Measurements from ENCODE around the gene XRRA1.

The XRRA1 gene

GRCh38 chr11:74923125-74923524 is 25.8 kb downstream of the XRRA1 start:
- Histone ChIP-seq H3K4me3 (ENCODE audit: low read depth, low read length) (no peak overlapping the region), H3K9me3 (ENCODE audit: control insufficient read depth, insufficient read depth, low read depth, low read length) (no peaks in the 10 kb centered on the region), H3K36me3 (ENCODE audit: control insufficient read depth in 2 of 2, insufficient read depth in 1 of 2, low read length in 2 of 2) (peaks cover 0 to 22% of the 10 kb centered on the region in 2 experiments; a peak in 1 of 3 replicates), H3K27ac (ENCODE audit: extremely low read depth, low read depth, low read length) (no peak overlapping the region), H3K4me1 (ENCODE audit: control insufficient read depth, insufficient read depth, low read length) (no peaks in the 10 kb centered on the region)
- POLR2A ChIA-PET: no interaction called here
- TF ChIP-seq ZNF394 (tag by site-specific recombination; IDR thresholded peaks at IDR 0.05; ENCODE audit: borderline replicate concordance) (no peak), REPIN1 (tag by site-specific recombination; IDR thresholded peaks at IDR 0.05; ENCODE audit: low read depth) (no peak), OSR2 (tag by site-specific recombination; IDR thresholded peaks at IDR 0.05) (no peak), AEBP2 (tag by site-specific recombination; IDR thresholded peaks at IDR 0.05; ENCODE audit: borderline replicate concordance) (no peak), ZNF513 (tag by site-specific recombination; IDR thresholded peaks at IDR 0.05) (no peak), ZBTB20 (tag by site-specific recombination; IDR thresholded peaks at IDR 0.05) (no peak), ZNF677 (tag by site-specific recombination; IDR thresholded peaks at IDR 0.05) (no peak), ZNF621 (tag by site-specific recombination; IDR thresholded peaks at IDR 0.05) (no peak), ZNF112 (tag by site-specific recombination; IDR thresholded peaks at IDR 0.05) (no peak)
- CTCF ChIA-PET: interaction anchor here (0.6 to 1.2 kb wide), 4 partner anchors 9 to 283 kb away, joined by 3 to 4 read pairs (median 3); no protein-coding TSS in a partner anchor

- Histone ChIP-seq H3K4me3 (ENCODE audit: low read depth, low read length) (no peak overlapping the region), H3K9me3 (ENCODE audit: control insufficient read depth, insufficient read depth, low read depth, low read length) (no peaks in the 10 kb centered on the region), H3K4me1 (ENCODE audit: control insufficient read depth, insufficient read depth, low read length) (no peaks in the 10 kb centered on the region), H3K36me3 (ENCODE audit: control insufficient read depth in 2 of 2, insufficient read depth in 1 of 2, low read length in 2 of 2) (peaks cover 0 to 27% of the 10 kb centered on the region in 2 experiments; a peak in 1 of 3 replicates), H3K27ac (ENCODE audit: extremely low read depth, low read depth, low read length) (no peak overlapping the region)
- CTCF ChIA-PET: interaction anchor here (0.6 to 4.9 kb wide), 7 partner anchors 20 to 340 kb away, joined by 3 to 24 read pairs (median 4); no protein-coding TSS in a partner anchor
- POLR2A ChIA-PET: no interaction called here
- TF ChIP-seq ZNF148 (tag by site-specific recombination; IDR thresholded peaks at IDR 0.05; ENCODE audit: borderline replicate concordance) (no peak), HOXD13 (CRISPR knock-in tag; IDR thresholded peaks at IDR 0.05; ENCODE audit: borderline replicate concordance) (no peak), ZSCAN16 (tag by site-specific recombination; IDR thresholded peaks at IDR 0.05) (no peak), PRDM1 (tag by site-specific recombination; IDR thresholded peaks at IDR 0.05) (no peak), REST (tag by site-specific recombination; IDR thresholded peaks at IDR 0.05) (no peak), MEIS1 (CRISPR knock-in tag; IDR thresholded peaks at IDR 0.05; ENCODE audit: borderline replicate concordance) (no peak), KLF17 (tag by site-specific recombination; IDR thresholded peaks at IDR 0.05) (no peak), PATZ1 (tag by site-specific recombination; IDR thresholded peaks at IDR 0.05) (no peak), PBX3 (CRISPR knock-in tag; IDR thresholded peaks at IDR 0.05) (no peak), ZNF768 (tag by site-specific recombination; IDR thresholded peaks at IDR 0.05) (no peak)
Observed at GRCh38 chr11:74909812-74910211, 39.1 kb downstream of the XRRA1 start.

All from HEK293 (cell line).